Activated naive CD4-positive, alpha-beta T cell treated with anti-CD3 and anti-CD28 coated beads, Interleukin-2, amount 50 U/mL, for 72 hours (primary cell): ENCODE results near the gene NEK10. TPM values are rescaled to one million over a fixed set of nuclear protein-coding genes. Genes with fewer than 3 reads are reported as not detected.
"Not testable (repeated sequence)": the region's sequence is repeated elsewhere in the genome, so short reads cannot be mapped to it uniquely, and the experiment has no call there.

Experiments used
- ATAC-seq, 2 donors: fragments of 150-1000 bp; cut with Tn5 transposase; 2 replicates each; pipeline ENCODE4 v1.10.0; 2021; ENCODE audit warnings: mild to moderate bottlenecking in 2 of 2, moderate library complexity in 2 of 2
- DNase-seq, 2 donors: peaks; one replicate each; pipeline ENCODE4 v3.0.0; 2021 to 2022; ENCODE audit warnings: low spot score in 2 of 2
- H3K27ac Mint-ChIP-seq, 2 donors: one replicate each; pipeline ENCODE4 v1.8.0; 2022; ENCODE audit warnings: mild to moderate bottlenecking in 2 of 2, mixed read lengths in 2 of 2
- H3K36me3 Mint-ChIP-seq, 2 donors: one replicate each; pipeline ENCODE4 v1.8.0; 2022; ENCODE audit warnings: mixed read lengths in 2 of 2
- H3K9me3 Mint-ChIP-seq, 2 donors: one replicate each; pipeline ENCODE4 v1.8.0; 2022; ENCODE audit warnings: mixed read lengths in 2 of 2
- total RNA-seq, 2 donors: library from RNA; stranded (reverse); gene quantifications; one replicate each; pipeline ENCODE4 v1.2.3, GENCODE V29; 2022

Gene NEK10
- total RNA-seq, result under 1 TPM; 0.34 to 0.74 TPM

- Mint-ChIP-seq H3K36me3 (no peaks in the 10 kb centered on the region), H3K9me3 (no peaks in the 10 kb centered on the region), H3K27ac (peak within 1 kb of the TSS; percentile 66 to 76)
- ATAC-seq (peak; percentile 93 to 99), DNase-seq (peak; percentile 78 to 85)
These were observed at the start of gene NEK10 for GRCh38 chr3:27368831-27369607. Gene NEK10, minus strand, starts transcription at chr3:27369383. Its CDS starts 16,501 bp downstream, at chr3:27352882.

- DNase-seq, result no peak
- H3K36me3 Mint-ChIP-seq, result peaks cover 15 to 16% of the 10 kb centered on the region in 2 donors
- H3K27ac Mint-ChIP-seq, result no peak overlapping the region
- H3K9me3 Mint-ChIP-seq, result no peaks in the 10 kb centered on the region
- no peak for ATAC-seq
These were observed 46.0 kb upstream of the NEK10 start for GRCh38 chr3:27415202-27415601.

GRCh38 chr3:27392950-27393679 lies 23.9 kb upstream of the NEK10 start:
- ATAC-seq (no peak), DNase-seq (no peak)
- Mint-ChIP-seq H3K27ac (no peak overlapping the region), H3K36me3 (peaks cover 5 to 12% of the 10 kb centered on the region in 2 donors), H3K9me3 (no peaks in the 10 kb centered on the region)

- H3K27ac Mint-ChIP-seq, result not testable (repeated sequence)
These were observed 23.2 kb upstream of the NEK10 start for GRCh38 chr3:27392414-27392813.

GRCh38 chr3:27391796-27392195 lies 22.6 kb upstream of the NEK10 start:
- DNase-seq (no peak), ATAC-seq (no peak)
- H3K9me3 Mint-ChIP-seq, result no peaks in the 10 kb centered on the region
- H3K27ac Mint-ChIP-seq, result no peak overlapping the region
- peaks cover 5 to 12% of the 10 kb centered on the region in 2 donors for H3K36me3 Mint-ChIP-seq

More at GRCh38 chr3:27392414-27392813, 23.2 kb upstream of the NEK10 start:
- DNase-seq, H3K9me3 Mint-ChIP-seq, ATAC-seq: not testable (repeated sequence)
- peaks cover 5 to 12% of the 10 kb centered on the region in 2 donors for H3K36me3 Mint-ChIP-seq

- H3K9me3 Mint-ChIP-seq, result no peaks in the 10 kb centered on the region
- H3K27ac Mint-ChIP-seq, result no peak overlapping the region
- peaks cover 0 to 6% of the 10 kb centered on the region in 2 donors for H3K36me3 Mint-ChIP-seq
- no peak for ATAC-seq
- DNase-seq, result no peak
These were observed 18.4 kb upstream of the NEK10 start for GRCh38 chr3:27387625-27388024.

GRCh38 chr3:27385504-27385903 lies 16.3 kb upstream of the NEK10 start:
- Mint-ChIP-seq H3K36me3 (no peaks in the 10 kb centered on the region), H3K9me3 (no peaks in the 10 kb centered on the region), H3K27ac (no peak overlapping the region)
- ATAC-seq, result no peak
- no peak for DNase-seq

- Mint-ChIP-seq H3K36me3 (no peaks in the 10 kb centered on the region), H3K9me3 (no peaks in the 10 kb centered on the region), H3K27ac (no peak overlapping the region)
- no peak for ATAC-seq
- DNase-seq, result no peak
These were observed 15.0 kb upstream of the NEK10 start for GRCh38 chr3:27384191-27384590.

GRCh38 chr3:27380433-27381357 lies 11.5 kb upstream of the NEK10 start:
- no peaks in the 10 kb centered on the region for H3K36me3 Mint-ChIP-seq
- peak in 1 of 2 donors; percentile 63 for ATAC-seq

GRCh38 chr3:27378331-27378730 lies 9.1 kb upstream of the NEK10 start:
- DNase-seq (no peak), ATAC-seq (no peak)
- H3K27ac Mint-ChIP-seq, result peak overlapping the region in 1 of 2 donors; percentile 34
- H3K36me3 Mint-ChIP-seq, result no peaks in the 10 kb centered on the region
- no peaks in the 10 kb centered on the region for H3K9me3 Mint-ChIP-seq

More at GRCh38 chr3:27380433-27381357, 11.5 kb upstream of the NEK10 start:
- H3K9me3 Mint-ChIP-seq, result no peaks in the 10 kb centered on the region
- DNase-seq, result no peak
- no peak overlapping the region for H3K27ac Mint-ChIP-seq

- Mint-ChIP-seq H3K27ac (no peak overlapping the region), H3K36me3 (no peaks in the 10 kb centered on the region), H3K9me3 (no peaks in the 10 kb centered on the region)
- ATAC-seq (no peak), DNase-seq (no peak)
These were observed 7.1 kb upstream of the NEK10 start for GRCh38 chr3:27376109-27376772.

- ATAC-seq (no peak), DNase-seq (no peak)
- H3K36me3 Mint-ChIP-seq, result no peaks in the 10 kb centered on the region
- no peak overlapping the region for H3K27ac Mint-ChIP-seq
- no peaks in the 10 kb centered on the region for H3K9me3 Mint-ChIP-seq
These were observed 3.1 kb downstream of the NEK10 start for GRCh38 chr3:27366062-27366591.

GRCh38 chr3:27360113-27361078 lies 8.8 kb downstream of the NEK10 start:
- no peak for ATAC-seq
- H3K36me3 Mint-ChIP-seq, result no peaks in the 10 kb centered on the region
- no peak overlapping the region for H3K27ac Mint-ChIP-seq
- H3K9me3 Mint-ChIP-seq, result no peaks in the 10 kb centered on the region
- DNase-seq, result no peak

- no peaks in the 10 kb centered on the region for H3K9me3 Mint-ChIP-seq
- no peaks in the 10 kb centered on the region for H3K36me3 Mint-ChIP-seq
- no peak for DNase-seq
- H3K27ac Mint-ChIP-seq, result no peak overlapping the region
- no peak for ATAC-seq
These were observed 10.8 kb downstream of the NEK10 start for GRCh38 chr3:27358372-27358771.

- peak in 1 of 2 donors; percentile 62 for DNase-seq
- Mint-ChIP-seq H3K9me3 (no peaks in the 10 kb centered on the region), H3K36me3 (no peaks in the 10 kb centered on the region), H3K27ac (no peak overlapping the region)
- peak; percentile 86 to 90 for ATAC-seq
These were observed 11.4 kb downstream of the NEK10 start for GRCh38 chr3:27357665-27358258.
